ENCODE results near the gene ENAH. TPM values are rescaled to one million over a fixed set of nuclear protein-coding genes. Genes with fewer than 3 reads are reported as not detected.

Gene ENAH
- polyA plus RNA-seq, 3 donors from 2014 or later = 0.24 TPM; not detected in 2

GRCh38 chr1:225471109-225471452 is 181.8 kb downstream of the ENAH start:
- peaks cover 54 to 58% of the 10 kb centered on the region in 2 donors for H3K4me1 Mint-ChIP-seq
- no peak overlapping the region for H3K4me3 Mint-ChIP-seq
- H3K27me3 Mint-ChIP-seq (ENCODE audit: low read depth in 3 of 3) = peaks cover 2 to 19% (median 10%) of the 10 kb centered on the region in 3 donors
- H3K9me3 Mint-ChIP-seq = no peaks in the 10 kb centered on the region
- H3K36me3 Mint-ChIP-seq = no peaks in the 10 kb centered on the region
- peak overlapping the region in 4 of 6 donors; percentile 45 to 97 (median 72) for H3K27ac Mint-ChIP-seq
- no peak for DNase-seq

GRCh38 chr1:225470211-225471108 is 182.5 kb downstream of the ENAH start:
- peak overlapping the region in 5 of 6 donors; percentile 45 to 99 (median 97) for H3K27ac Mint-ChIP-seq
- no peaks in the 10 kb centered on the region for H3K9me3 Mint-ChIP-seq
- peaks cover 57 to 60% of the 10 kb centered on the region in 2 donors for H3K4me1 Mint-ChIP-seq
- H3K27me3 Mint-ChIP-seq (ENCODE audit: low read depth in 3 of 3) = peaks cover 2 to 20% (median 11%) of the 10 kb centered on the region in 3 donors
- H3K4me3 Mint-ChIP-seq = no peak overlapping the region
- DNase-seq = no peak
- H3K36me3 Mint-ChIP-seq = no peaks in the 10 kb centered on the region

GRCh38 chr1:225469051-225469450 is 183.9 kb downstream of the ENAH start:
- no peak for DNase-seq
- peaks cover 63 to 64% of the 10 kb centered on the region in 2 donors for H3K4me1 Mint-ChIP-seq

GRCh38 chr1:225468270-225469020 is 184.5 kb downstream of the ENAH start:
- peaks cover 66% of the 10 kb centered on the region in 2 donors for H3K4me1 Mint-ChIP-seq
- DNase-seq = peak in 1 of 3 donors; percentile 29
- H3K27ac Mint-ChIP-seq = peak overlapping the region; percentile 95 to 99 (median 98)
- H3K9me3 Mint-ChIP-seq = no peaks in the 10 kb centered on the region
- H3K36me3 Mint-ChIP-seq = no peaks in the 10 kb centered on the region
- peaks cover 3 to 21% (median 13%) of the 10 kb centered on the region in 3 donors for H3K27me3 Mint-ChIP-seq (ENCODE audit: low read depth in 3 of 3)
- peak overlapping the region; percentile 86 to 93 (median 92) for H3K4me3 Mint-ChIP-seq

More at GRCh38 chr1:225469051-225469450, 183.9 kb downstream of the ENAH start:
- peaks cover 3 to 21% (median 13%) of the 10 kb centered on the region in 3 donors for H3K27me3 Mint-ChIP-seq (ENCODE audit: low read depth in 3 of 3)
- no peaks in the 10 kb centered on the region for H3K36me3 Mint-ChIP-seq
- no peaks in the 10 kb centered on the region for H3K9me3 Mint-ChIP-seq
- H3K27ac Mint-ChIP-seq = peak overlapping the region; percentile 95 to 99 (median 98)
- peak overlapping the region; percentile 86 to 93 (median 92) for H3K4me3 Mint-ChIP-seq

GRCh38 chr1:225467193-225468020 is 185.5 kb downstream of the ENAH start:
- Mint-ChIP-seq H3K9me3 (no peaks in the 10 kb centered on the region), H3K27ac (peak overlapping the region; percentile 95 to 99 (median 98)), H3K36me3 (no peaks in the 10 kb centered on the region), H3K27me3 (ENCODE audit: low read depth in 3 of 3) (peaks cover 3 to 21% (median 13%) of the 10 kb centered on the region in 3 donors), H3K4me3 (peak overlapping the region; percentile 86 to 93 (median 92)), H3K4me1 (peaks cover 71 to 72% of the 10 kb centered on the region in 2 donors)
- DNase-seq = peak; percentile 88 to 89 (median 88)

GRCh38 chr1:225466848-225467192 is 186.1 kb downstream of the ENAH start:
- Mint-ChIP-seq H3K4me1 (peaks cover 77 to 78% of the 10 kb centered on the region in 2 donors), H3K27ac (peak overlapping the region; percentile 95 to 99 (median 98)), H3K27me3 (ENCODE audit: low read depth in 3 of 3) (peaks cover 3 to 21% (median 13%) of the 10 kb centered on the region in 3 donors), H3K9me3 (no peaks in the 10 kb centered on the region), H3K4me3 (peak overlapping the region; percentile 86 to 93 (median 92)), H3K36me3 (no peaks in the 10 kb centered on the region)
- DNase-seq = no peak

GRCh38 chr1:225465793-225466517 is 187.0 kb downstream of the ENAH start:
- Mint-ChIP-seq H3K4me3 (peak overlapping the region; percentile 73 to 91 (median 81)), H3K36me3 (no peaks in the 10 kb centered on the region), H3K27ac (peak overlapping the region; percentile 91 to 99 (median 96)), H3K9me3 (no peaks in the 10 kb centered on the region), H3K27me3 (ENCODE audit: low read depth in 3 of 3) (peaks cover 3 to 21% (median 13%) of the 10 kb centered on the region in 3 donors), H3K4me1 (peaks cover 84 to 85% of the 10 kb centered on the region in 2 donors)
- no peak for DNase-seq

- H3K4me1 Mint-ChIP-seq = peaks cover 91 to 94% of the 10 kb centered on the region in 2 donors
- H3K36me3 Mint-ChIP-seq = no peaks in the 10 kb centered on the region
- H3K9me3 Mint-ChIP-seq = no peaks in the 10 kb centered on the region
- peak in 1 of 3 donors; percentile 26 for DNase-seq
- peak overlapping the region; percentile 69 to 84 (median 77) for H3K4me3 Mint-ChIP-seq
- peaks cover 5 to 24% (median 13%) of the 10 kb centered on the region in 3 donors for H3K27me3 Mint-ChIP-seq (ENCODE audit: low read depth in 3 of 3)
- H3K27ac Mint-ChIP-seq = peak overlapping the region; percentile 91 to 99 (median 96)
Observed at GRCh38 chr1:225464851-225465792, 187.8 kb downstream of the ENAH start.

- DNase-seq = no peak
- H3K36me3 Mint-ChIP-seq = no peaks in the 10 kb centered on the region
Observed at GRCh38 chr1:225462714-225463574, 190.0 kb downstream of the ENAH start.

GRCh38 chr1:225462429-225462713 is 190.6 kb downstream of the ENAH start:
- Mint-ChIP-seq H3K27ac (peak overlapping the region; percentile 73 to 94 (median 91)), H3K4me1 (peaks cover 81 to 94% of the 10 kb centered on the region in 2 donors), H3K9me3 (no peaks in the 10 kb centered on the region), H3K27me3 (ENCODE audit: low read depth in 3 of 3) (peaks cover 5 to 12% (median 7%) of the 10 kb centered on the region in 3 donors), H3K36me3 (no peaks in the 10 kb centered on the region), H3K4me3 (peak overlapping the region; percentile 23 to 68 (median 44))
- no peak for DNase-seq

More at GRCh38 chr1:225462714-225463574, 190.0 kb downstream of the ENAH start:
- peak overlapping the region; percentile 73 to 94 (median 89) for H3K27ac Mint-ChIP-seq
- no peaks in the 10 kb centered on the region for H3K9me3 Mint-ChIP-seq
- peaks cover 5 to 18% (median 12%) of the 10 kb centered on the region in 3 donors for H3K27me3 Mint-ChIP-seq (ENCODE audit: low read depth in 3 of 3)
- peaks cover 87 to 99% of the 10 kb centered on the region in 2 donors for H3K4me1 Mint-ChIP-seq
- peak overlapping the region; percentile 24 to 68 (median 33) for H3K4me3 Mint-ChIP-seq
